ENCODE results near the gene EHBP1L1.
"Not testable (repeated sequence)": the region's sequence is repeated elsewhere in the genome, so short reads cannot be mapped to it uniquely, and the experiment has no call there.

EHBP1L1 gene

DNA sequence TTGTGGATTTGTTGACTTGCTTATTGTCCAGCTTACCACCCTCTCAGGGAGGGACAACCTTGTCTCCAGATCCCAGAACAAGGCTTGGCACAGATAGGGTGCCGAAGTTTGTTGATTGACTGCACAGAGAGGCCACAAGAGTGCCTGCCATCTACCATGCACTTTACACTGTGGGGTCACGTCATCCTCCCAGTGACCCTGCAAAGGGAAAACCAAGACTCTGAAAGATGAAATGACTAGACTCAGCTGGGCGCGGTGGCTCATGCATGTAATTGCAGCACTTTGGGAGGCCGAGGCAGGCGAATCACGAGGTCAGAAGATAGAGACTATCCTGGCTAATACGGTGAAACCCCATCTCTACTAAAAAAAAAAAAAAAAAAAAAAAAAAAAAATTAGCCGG lies 13.1 kb upstream of the EHBP1L1 start:
- no peak for DNase-seq

DNA sequence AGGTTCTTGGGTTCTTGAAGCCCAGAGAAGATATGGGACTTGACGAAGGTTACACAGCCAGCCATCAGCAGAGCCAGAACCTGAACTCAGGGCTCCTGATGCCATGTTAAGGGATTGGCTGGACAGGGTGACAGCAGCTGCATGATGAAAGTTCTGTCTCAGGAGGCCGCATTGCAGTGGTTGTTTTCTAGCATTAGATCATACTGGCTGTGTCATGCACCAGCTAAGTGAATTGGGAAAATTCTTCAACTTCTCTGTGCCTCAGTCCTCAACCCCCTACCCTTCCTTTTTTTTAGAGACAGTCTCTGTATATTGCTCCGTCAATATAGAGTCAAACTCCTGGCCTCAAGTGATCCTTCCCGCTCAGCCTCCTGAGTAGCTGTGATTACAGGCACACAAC lies 12.3 kb upstream of the EHBP1L1 start:
- peak in 1 of 2 donors; percentile 60 for DNase-seq

DNA sequence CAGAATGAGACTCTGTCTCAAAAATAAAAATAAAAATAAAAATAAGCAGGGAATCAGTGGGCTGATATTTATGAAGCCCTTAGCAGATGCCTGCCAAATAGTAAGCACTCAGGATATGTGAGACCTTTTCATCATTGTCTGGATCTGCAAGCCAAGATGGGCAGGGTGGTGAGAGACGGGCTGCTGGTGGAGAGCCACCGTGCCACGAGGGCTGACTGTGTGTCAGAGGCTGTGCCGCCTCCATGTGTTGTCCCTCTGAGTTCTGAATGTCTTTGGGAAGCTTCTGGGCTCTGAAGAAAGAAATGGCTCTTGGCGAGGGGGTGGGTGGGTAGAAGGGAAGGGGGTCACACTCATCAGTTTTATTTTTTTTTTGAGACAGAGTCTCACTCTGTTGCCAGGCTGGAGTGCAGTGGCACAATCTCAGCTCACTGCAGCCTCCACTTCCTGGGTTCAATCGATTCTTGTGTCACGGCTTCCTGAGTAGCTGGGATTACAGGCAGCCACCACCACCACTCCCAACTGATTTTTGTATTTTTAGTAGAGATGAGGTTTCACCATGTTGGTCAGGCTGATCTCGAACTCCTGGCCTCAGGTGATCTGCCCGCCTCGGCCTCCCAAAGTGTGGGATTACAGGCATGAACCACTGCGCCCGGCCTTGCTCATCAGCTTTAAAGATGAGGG lies 10.8 kb upstream of the EHBP1L1 start:
- DNase-seq = not testable (repeated sequence)

DNA sequence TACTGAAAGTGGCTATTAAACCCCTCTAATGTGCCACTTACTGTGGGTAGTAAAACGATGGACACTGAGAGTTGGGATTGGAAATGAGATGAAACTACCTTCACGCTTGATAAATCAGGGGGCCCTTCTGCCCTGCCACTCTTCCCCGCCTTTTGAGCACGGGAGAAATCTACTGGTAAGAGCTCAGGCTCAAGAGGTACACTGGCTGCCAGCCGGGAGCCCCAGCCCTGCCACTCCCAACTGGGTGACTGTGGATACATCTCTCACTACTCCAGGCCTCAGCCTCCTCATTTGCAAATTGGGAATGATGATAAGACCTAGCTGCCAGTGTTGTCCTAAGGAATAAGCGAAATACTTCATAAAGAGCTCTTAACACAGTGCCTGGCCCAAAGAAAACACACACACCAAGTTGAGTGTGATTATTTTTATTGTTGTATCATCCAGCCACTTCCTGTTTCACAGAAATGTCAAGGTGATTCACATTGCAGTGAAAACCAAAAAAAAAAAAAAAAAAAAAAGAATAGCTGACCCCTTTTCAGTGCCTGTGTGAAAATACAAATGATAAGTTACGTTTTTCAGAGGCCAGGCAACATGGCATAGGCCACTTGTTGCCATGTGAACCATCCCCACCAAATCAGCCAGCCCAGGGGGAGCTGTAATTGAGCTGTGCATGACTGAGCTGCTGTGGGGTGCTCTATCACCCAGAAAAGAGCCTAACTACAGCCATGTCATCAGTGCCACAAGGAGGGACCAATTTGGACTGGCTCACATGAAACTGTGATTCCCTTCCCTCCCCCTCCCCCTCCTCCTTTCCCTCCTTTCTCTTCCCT lies 10.0 kb upstream of the EHBP1L1 start:
- no peak for DNase-seq

DNA sequence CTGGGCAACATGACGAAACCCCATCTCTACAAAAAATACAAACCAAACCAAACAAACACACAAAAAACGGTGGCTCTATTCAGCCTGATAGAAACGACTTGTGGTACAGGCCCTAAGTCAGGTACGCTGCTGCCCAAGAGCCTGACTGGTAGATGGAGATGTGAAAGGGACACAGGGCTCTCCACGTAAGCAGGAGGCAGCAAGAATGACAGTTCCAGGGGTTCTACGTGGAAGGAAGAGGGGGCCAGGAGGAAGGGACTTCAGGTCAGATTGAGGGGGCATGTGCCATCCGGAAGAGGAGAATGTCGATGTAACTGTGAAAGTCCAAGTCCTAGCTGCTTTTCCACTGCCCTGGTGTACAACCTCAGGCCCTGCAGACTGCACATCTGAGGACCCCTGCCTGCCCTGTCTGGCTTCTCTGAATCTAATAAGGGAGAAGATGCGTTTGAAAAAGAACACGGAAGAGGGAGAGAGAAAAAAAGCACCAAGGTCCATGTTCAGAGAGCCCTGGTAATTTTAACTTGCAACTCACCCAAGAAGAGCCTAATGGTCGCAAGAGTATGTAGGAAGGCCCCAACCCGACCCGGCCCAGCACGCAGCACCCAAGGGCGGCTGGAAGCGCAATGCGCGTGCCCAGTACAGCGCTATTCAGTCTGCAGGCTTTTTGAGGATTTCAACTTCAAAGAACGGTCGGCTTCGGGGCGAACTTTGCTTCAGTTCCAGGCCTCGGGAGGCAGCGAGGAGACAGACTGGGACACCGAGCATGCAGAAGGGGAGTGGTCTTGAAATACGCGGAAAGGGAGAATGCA lies 6.5 kb upstream of the EHBP1L1 start:
- DNase-seq = no peak

DNA sequence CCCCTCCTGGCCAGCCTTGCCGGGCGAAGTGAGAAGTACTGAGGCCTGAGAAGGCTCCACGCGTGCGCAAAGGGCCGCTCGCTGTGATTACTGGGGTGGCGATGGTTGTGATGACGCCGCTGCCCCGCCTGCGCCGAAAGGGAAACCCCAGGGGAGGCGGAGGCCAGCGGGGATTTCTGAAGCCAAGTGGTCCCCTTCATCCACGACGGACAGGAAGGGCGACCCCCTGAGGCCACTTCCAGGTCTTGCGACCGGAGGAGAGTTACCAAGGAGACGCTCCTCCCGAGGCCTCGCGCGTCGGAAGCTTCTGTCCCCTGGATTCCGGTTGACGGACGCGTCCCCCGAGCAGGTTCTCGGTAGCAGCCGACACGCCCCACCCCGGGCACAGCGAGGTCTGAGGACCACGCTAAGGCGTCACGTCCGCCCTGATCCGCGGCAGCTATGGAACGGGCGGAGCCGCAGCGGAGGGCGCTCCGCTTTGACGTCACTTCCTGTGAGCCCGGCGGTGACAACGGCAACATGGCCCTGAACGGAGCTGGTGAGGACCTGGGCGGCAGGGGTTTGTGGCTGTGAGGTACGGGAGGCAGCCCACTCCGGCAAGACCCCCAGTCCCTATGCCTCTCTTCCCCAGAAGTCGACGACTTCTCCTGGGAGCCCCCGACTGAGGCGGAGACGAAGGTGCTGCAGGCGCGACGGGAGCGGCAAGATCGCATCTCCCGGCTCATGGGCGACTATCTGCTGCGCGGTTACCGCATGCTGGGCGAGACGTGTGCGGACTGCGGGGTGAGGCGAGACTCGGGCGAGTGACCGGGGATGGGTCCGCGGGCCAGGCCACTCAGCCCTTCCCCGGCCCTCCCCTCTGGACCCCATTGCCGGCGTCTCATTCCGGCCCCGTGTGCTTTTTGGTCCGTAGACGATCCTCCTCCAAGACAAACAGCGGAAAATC lies 5.6 kb upstream of the EHBP1L1 start, which contains the start of gene ZNRD2:
Gene ZNRD2, plus strand, starts transcription at position 505 of the 946 bp plus-strand sequence. Its CDS starts 15 bp downstream, at position 520.
- peak; percentile 97 to 98 for DNase-seq

DNA sequence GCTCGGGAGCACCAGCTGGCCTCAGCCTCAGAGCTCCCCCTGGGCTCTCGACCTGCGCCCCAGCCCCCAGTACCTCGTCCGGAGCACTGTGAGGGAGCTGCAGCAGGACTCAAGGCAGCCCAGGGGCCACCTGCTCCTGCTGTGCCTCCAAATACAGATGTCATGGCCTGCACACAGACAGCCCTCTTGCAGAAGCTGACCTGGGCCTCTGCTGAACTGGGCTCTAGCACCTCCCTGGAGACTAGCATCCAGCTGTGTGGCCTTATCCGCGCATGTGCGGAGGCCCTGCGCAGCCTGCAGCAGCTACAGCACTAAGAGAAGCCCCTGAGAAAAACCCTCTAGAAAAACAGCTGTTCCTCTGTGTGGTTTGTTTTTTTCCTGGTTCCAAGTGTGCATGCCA lies 4.4 kb upstream of the EHBP1L1 start:
- no peak for DNase-seq

DNA sequence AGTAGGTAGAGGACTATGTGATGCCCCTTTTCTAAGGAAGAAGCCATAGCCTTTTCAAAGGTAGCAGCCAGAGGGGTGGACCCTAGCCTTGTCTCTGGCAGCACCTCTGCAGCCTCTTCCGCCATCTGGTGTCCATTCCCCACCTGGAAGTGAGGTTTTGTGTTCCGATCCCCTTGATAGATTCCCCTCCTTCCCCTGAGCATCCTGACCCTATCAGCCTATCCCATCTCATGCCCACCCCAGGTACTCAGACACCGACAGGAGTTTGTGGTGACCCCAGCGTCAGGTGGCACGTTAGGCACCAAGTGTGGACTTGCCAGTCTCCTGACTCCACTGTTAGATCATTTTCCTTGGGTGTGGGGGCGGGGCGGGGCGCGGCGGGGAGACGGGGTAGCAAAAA lies 3.9 kb upstream of the EHBP1L1 start:
- DNase-seq = no peak

DNA sequence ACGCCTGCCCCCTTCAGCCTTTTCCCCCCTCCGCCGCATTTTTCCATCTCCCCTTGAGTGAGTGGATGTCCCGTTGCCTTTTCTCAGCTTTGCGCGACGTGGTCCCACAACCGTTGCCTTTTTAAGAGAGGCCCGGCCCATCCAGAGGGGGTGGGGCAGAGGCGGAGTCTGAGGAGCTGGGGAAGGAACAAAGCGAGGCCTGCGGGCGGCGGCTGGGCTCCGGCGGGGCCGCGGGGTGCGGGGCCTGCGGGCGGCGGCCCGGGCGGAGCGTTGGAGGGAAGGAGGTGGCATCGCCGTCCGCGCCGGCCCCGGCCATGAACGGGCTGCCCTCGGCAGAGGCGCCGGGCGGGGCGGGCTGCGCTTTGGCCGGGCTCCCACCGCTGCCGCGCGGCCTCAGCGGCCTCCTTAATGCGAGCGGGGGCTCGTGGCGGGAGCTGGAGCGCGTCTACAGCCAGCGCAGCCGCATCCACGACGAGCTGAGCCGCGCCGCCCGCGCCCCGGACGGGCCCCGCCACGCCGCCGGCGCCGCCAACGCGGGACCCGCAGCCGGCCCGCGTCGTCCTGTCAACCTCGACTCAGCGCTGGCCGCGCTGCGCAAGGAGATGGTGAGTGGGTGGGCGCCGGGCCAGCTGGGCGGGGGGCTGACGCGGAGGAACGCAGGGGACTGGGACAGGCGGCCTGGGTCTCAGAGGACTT lies 3.3 kb upstream of the EHBP1L1 start, which contains the start of gene FAM89B:
Gene FAM89B, plus strand, starts transcription at position 183 of the 696 bp plus-strand sequence. Its CDS starts 132 bp downstream, at position 315.
- peak; percentile 74 to 92 for DNase-seq

DNA sequence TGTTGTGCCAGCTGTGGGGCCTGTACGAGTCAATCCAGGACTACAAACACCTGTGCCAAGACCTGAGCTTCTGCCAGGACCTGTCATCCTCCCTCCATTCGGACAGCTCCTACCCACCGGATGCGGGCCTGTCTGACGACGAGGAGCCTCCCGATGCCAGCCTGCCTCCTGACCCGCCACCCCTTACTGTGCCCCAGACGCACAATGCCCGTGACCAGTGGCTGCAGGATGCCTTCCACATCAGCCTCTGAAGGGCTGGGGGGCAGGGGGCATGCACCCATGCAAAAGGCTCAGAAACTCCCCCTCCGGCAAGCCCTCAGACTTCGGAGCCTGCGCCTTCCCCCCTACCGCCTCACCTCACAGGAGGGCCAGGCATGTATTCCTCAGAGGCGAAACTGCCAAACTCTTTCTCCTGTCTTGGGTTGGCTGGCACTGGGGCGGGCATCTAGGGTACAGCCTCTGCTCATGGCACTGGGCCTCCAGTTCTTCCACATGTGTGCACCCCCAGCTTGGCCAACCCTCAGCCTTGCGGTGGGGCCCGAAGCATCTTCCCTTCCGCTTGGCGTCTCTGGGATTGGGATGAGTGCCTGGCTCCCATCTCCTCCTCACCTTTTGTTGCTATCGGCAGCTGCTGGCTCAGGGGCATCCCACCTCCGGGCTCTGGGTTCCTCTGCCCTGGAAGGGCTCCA lies 2.3 kb upstream of the EHBP1L1 start:
- DNase-seq = no peak

DNA sequence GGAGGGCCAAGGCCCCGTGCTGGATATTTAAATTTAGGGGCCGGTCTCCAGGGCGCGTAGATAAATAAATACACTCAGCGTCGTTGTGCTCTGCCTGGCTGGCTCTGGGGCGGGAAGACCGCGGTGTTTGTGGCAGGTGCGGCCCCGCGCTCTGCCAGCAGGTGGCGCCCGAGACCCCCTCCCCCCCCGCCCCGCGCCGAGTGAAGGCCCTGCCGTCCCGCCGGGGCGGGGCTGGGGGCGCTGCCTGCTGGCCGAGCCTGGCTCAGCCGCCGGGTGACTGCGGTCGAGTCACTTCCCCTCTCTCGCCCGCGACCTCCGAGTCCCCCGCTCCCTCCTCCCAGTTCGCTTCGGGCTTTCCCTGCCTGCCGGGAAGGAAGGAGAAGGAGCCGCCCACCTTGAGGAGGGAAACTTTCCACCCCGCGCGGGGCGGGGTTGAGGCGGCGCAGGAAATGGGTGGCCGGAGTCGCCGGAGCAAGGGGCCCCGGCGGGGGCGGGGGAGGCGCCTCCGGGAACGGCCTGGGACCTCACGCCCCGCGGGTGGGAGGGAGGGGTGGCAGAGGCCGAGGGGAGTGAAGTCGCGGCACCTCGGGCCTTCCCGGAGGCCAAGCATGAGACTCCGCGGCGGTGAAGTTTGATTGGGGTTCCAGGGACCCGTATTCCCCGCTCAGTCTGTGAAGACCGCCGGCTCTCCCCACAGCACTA lies 1.6 kb upstream of the EHBP1L1 start:
- DNase-seq = peak; percentile 97 to 98

DNA sequence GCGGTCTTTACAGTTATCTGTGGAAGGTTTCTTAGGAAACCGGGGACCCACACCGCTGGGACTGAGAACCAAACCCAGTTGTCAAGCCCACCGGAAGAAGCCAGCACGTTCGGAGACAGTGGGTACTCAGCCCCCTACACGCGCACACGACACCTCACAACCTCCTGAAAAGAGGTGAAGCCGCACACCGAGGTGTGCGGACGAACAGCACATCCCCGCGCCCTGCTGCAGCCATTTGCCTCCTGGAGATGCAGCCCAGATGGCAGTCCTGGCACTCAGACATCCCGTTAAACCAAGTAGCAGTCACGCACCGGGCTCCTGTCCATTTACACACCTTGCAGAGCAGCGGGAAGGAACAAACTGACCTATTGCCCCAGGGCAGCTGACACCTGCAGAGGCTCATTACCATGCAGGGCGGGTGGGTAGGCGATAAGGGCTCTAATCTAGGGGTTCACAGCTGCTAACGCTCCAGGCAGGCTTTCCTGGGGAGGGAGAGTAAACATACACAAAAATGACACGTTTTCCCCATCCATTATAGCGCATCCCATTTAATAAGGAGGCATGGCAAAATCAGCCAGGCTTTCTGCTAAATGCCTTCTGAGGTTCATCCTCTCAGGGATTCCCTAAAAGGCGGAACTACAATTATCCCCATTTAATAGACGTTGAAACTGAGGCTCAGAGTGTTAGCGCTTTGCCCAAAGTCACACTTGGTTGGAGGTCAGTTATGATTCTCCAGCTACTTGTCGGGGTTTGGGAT lies 864 bp upstream of the EHBP1L1 start:
- no peak for DNase-seq

DNA sequence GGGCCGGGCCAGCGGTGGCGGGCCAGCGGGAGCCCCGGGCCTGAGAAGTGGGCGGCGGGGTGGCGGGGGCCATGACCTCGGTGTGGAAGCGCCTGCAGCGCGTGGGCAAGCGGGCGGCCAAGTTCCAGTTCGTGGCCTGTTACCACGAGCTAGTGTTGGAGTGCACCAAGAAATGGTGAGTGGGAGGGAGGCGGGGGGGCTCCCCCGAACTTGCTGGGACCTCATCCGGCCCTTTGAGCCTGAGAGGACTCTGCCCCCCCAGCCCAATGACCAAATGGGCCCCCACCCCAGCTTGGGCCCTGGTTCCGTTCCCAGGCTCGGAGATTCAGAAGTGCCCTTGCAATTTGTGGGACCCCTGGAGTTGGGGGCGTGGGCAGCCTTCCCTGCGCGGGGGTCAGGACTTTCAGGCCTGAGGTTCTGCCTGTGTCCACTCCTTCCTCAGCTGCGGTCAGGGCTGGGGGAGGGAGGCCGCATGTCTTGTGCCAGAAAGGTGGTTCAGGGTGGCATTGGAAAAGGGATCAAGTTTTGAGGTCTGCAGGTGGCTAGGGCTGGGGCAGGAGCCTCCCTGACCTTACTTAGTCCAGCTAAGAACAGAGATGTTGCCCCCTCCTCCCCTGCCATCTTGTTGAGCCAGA lies 496 bp downstream of the EHBP1L1 start:
- peak; percentile 58 to 68 for DNase-seq

DNA sequence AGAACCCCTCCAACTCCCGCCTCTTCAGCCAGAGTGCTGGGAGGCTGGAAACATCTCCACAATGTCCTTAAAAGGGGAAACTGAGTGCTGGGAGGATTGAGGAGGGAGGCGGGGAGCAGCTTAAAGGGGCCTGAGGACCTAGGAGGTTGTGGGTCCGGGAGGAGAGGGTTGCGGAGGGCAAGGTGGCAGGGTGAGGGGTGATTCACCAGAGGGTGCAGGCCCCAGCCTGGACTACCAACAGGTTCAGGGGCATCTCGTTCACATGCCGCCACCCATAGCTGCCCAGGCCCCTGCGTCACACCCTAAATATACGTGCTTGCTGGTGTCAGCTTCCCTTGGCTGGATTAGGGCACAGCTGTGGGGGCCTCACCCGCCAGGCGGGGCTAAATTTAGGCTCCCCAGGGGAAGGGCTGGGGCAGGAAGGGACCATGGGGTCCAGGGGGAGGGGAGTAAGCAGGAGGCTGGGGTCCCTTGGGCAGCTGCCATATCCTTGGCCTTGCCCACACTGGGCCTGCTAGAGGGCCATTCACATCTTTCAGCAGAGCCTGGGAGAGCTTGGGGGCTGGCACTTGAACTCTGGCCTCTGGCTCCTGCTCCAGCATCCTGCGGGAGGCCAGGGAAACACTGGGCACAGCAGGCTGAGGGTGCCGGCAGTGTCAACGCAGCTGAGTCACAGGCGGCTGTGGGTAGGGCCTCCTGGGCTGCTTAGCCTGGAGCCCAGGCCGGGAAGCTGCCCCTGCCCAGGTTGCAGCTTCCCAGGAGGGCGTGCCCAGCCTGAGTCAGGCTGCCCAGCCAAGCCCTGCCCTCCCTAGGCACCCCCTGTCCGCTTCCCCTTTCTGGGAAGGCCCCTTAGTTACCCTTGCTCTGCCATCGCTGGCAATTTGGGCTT lies 1.3 kb downstream of the EHBP1L1 start:
- DNase-seq = peak; percentile 88 to 96

DNA sequence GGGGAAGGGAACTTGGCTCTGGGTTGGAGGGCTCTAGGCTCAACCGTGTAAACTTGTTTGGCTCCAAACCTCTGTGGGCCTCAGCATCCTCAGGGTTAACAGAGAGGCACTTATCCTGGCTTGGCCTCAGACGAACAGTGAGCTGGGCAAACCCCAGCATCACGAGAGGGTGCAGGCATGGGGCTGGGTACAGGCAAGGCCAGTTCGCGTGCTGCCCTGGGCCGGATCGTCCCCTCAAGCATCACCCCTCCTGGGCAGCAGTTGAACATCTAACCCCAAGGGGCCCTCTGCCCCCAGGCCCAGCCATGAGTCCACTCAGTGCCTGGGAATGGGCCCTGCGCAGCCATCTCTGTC lies 1.9 kb downstream of the EHBP1L1 start:
- no peak for DNase-seq

DNA sequence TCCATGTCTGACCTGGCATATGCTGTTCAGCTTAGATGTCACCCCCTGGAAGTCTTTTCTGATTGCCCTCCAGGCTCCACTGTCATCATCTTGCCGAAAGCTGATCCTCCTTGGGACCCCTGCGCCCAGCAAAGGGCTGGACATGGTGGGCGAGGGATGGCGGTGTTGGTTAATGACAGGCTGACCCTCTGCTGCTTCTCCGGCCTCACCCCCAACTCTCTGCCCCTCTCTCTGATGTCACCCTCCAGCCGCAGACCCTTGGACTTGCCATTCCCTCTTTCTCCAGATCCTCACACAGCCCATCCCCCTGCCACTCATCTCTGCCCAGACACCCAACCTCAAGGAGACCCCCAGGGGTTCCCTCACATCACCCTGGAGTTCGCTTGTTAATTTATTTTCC lies 2.3 kb downstream of the EHBP1L1 start:
- DNase-seq = no peak

DNA sequence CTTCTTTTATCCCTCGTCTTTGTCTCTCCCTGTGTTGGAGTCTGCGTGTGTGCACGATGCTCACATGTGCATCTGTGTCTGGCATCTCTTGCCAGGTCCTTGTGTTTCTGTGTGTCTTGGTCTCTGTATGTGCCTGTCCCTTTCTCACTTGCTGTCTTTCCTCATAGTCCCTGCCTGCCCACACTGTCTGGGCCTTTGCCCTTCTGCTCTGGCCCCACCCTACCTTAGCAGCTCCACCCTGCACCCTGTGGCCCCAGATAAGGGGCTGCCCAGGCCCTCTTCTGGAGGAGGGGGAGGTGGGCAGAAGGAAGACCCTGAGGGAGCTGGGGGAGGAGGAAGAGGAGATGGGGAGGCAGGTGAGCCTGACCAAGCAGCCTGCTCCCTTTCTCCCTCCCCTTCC lies 2.8 kb downstream of the EHBP1L1 start:
- no peak for DNase-seq

DNA sequence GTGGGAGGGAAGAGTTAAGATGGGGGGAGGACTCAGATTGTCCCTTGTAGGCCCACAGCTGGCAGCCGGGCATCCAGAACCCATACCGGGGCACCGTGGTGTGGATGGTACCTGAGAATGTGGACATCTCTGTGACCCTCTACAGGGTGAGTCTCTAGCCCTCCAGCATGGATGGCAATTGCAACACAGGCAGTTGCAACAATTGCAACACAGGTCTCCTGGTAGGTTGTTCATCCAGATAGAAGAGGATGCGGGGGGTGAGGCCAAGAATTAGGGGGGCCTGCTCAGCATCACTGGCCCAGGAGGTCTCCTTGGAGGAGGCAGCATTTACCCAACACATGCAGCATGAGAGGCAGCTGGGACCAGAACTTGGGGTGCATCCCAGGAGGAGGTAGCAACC lies 3.4 kb downstream of the EHBP1L1 start:
- no peak for DNase-seq
